IPS DF 6.9 (cell line): ENCODE measurements around the gene RBM26.

Source experiments
- DNase-seq: peaks from one replicate; pipeline ENCODE4 v3.0.0-alpha.2; 2013; ENCODE audit warnings: low read depth, low spot score
- H3K27ac ChIP-seq: one replicate; pipeline ENCODE4 v1.5.1; 2013; ENCODE audit warnings: low read length, control low read depth
- H3K27me3 ChIP-seq: 2 replicates; pipeline ENCODE4 v1.6.1; 2013; ENCODE audit warnings: mild to moderate bottlenecking, low read length; ENCODE audit not compliant: control insufficient read depth, insufficient read depth
- H3K36me3 ChIP-seq: 2 replicates; pipeline ENCODE4 v1.6.1; 2013; ENCODE audit warnings: low read length; ENCODE audit not compliant: control insufficient read depth, insufficient read depth
- H3K4me1 ChIP-seq: 2 replicates; pipeline ENCODE4 v1.6.1; 2013; ENCODE audit warnings: low read length; ENCODE audit not compliant: control insufficient read depth, insufficient read depth
- H3K4me3 ChIP-seq: 2 replicates; pipeline ENCODE4 v1.5.1; 2013; ENCODE audit warnings: mild to moderate bottlenecking, low read length
- H3K9me3 ChIP-seq: 2 replicates; pipeline ENCODE4 v1.6.1; 2013; ENCODE audit warnings: low read length, inconsistent platforms; ENCODE audit not compliant: control insufficient read depth, insufficient read depth
- WGBS: extraction: QIAGEN DNeasy Blood & Tissue Kit; methylation state at CpG from one replicate; pipeline ENCODE4 v1.1.7; 2013; ENCODE audit warnings: mixed read lengths, missing lambda C conversion rate; ENCODE audit not compliant: insufficient read length, insufficient coverage; 5-methylcytosine and 5-hydroxymethylcytosine counted together

RBM26 gene

GRCh38 chr13:79311386-79311785, 94.7 kb downstream of the RBM26 start:
- no peaks in the 10 kb centered on the region for H3K9me3 ChIP-seq
- H3K4me1 ChIP-seq, result no peaks in the 10 kb centered on the region
- H3K4me3 ChIP-seq, result no peak overlapping the region
- no CpG with 5 or more reads among the region's 3 CpGs for WGBS
- no peak for DNase-seq
- no peaks in the 10 kb centered on the region for H3K27me3 ChIP-seq
- no peak overlapping the region for H3K27ac ChIP-seq
- H3K36me3 ChIP-seq, result no peaks in the 10 kb centered on the region

GRCh38 chr13:79309690-79310089, 96.4 kb downstream of the RBM26 start:
- Histone ChIP-seq H3K27me3 (no peaks in the 10 kb centered on the region), H3K4me1 (no peaks in the 10 kb centered on the region), H3K9me3 (no peaks in the 10 kb centered on the region), H3K27ac (no peak overlapping the region), H3K4me3 (no peak overlapping the region), H3K36me3 (no peaks in the 10 kb centered on the region)
- DNase-seq, result no peak
- no CpG with 5 or more reads among the region's 9 CpGs for WGBS

- Histone ChIP-seq H3K27me3 (no peaks in the 10 kb centered on the region), H3K27ac (no peak overlapping the region), H3K4me3 (no peak overlapping the region), H3K4me1 (no peaks in the 10 kb centered on the region), H3K9me3 (no peaks in the 10 kb centered on the region), H3K36me3 (no peaks in the 10 kb centered on the region)
- WGBS, result no CpG with 5 or more reads among the region's 8 CpGs
- no peak for DNase-seq
Measured at GRCh38 chr13:79307866-79308298, 98.2 kb downstream of the RBM26 start.

GRCh38 chr13:79307433-79307861, 98.6 kb downstream of the RBM26 start:
- Histone ChIP-seq H3K9me3 (no peaks in the 10 kb centered on the region), H3K27ac (no peak overlapping the region), H3K4me3 (no peak overlapping the region), H3K27me3 (no peaks in the 10 kb centered on the region), H3K4me1 (no peaks in the 10 kb centered on the region), H3K36me3 (no peaks in the 10 kb centered on the region)
- DNase-seq, result no peak
- no CpG with 5 or more reads among the region's 3 CpGs for WGBS

- Histone ChIP-seq H3K27me3 (no peaks in the 10 kb centered on the region), H3K27ac (no peak overlapping the region), H3K9me3 (no peaks in the 10 kb centered on the region), H3K36me3 (no peaks in the 10 kb centered on the region), H3K4me1 (no peaks in the 10 kb centered on the region), H3K4me3 (no peak overlapping the region)
- no peak for DNase-seq
- WGBS, result no CpG with 5 or more reads among the region's 1 CpG
Measured at GRCh38 chr13:79306650-79307049, 99.4 kb downstream of the RBM26 start.

- WGBS, result no CpG with 5 or more reads among the region's 2 CpGs
- Histone ChIP-seq H3K27ac (no peak overlapping the region), H3K4me3 (no peak overlapping the region), H3K9me3 (peaks cover 3% of the 10 kb centered on the region), H3K4me1 (no peaks in the 10 kb centered on the region), H3K36me3 (no peaks in the 10 kb centered on the region), H3K27me3 (no peaks in the 10 kb centered on the region)
- DNase-seq, result no peak
Measured at GRCh38 chr13:79297128-79297527, 108.9 kb downstream of the RBM26 start.

GRCh38 chr13:79295906-79296706, 109.9 kb downstream of the RBM26 start:
- H3K4me3 ChIP-seq, result no peak overlapping the region
- WGBS, result no CpG with 5 or more reads among the region's 4 CpGs
- DNase-seq, result no peak
- H3K27ac ChIP-seq, result no peak overlapping the region
- H3K36me3 ChIP-seq, result no peaks in the 10 kb centered on the region
- no peaks in the 10 kb centered on the region for H3K4me1 ChIP-seq
- no peaks in the 10 kb centered on the region for H3K27me3 ChIP-seq
- peaks cover 3% of the 10 kb centered on the region for H3K9me3 ChIP-seq

- no peaks in the 10 kb centered on the region for H3K27me3 ChIP-seq
- peaks cover 2% of the 10 kb centered on the region; the same call in 1 of the 2 replicates for H3K4me1 ChIP-seq
- no peaks in the 10 kb centered on the region for H3K9me3 ChIP-seq
- H3K27ac ChIP-seq, result no peak overlapping the region
- H3K4me3 ChIP-seq, result no peak overlapping the region
- no peaks in the 10 kb centered on the region for H3K36me3 ChIP-seq
- no peak for DNase-seq
- WGBS, result no CpG with 5 or more reads among the region's 9 CpGs
Measured at GRCh38 chr13:79290595-79291244, 115.3 kb downstream of the RBM26 start.

- no peak for DNase-seq
Measured at GRCh38 chr13:79289571-79289970, 116.5 kb downstream of the RBM26 start.

GRCh38 chr13:79287939-79288795, 117.9 kb downstream of the RBM26 start:
- no peak overlapping the region for H3K27ac ChIP-seq
- H3K4me1 ChIP-seq, result peaks cover 2% of the 10 kb centered on the region; the same call in 1 of the 2 replicates
- no peaks in the 10 kb centered on the region for H3K9me3 ChIP-seq
- H3K4me3 ChIP-seq, result no peak overlapping the region
- no CpG with 5 or more reads among the region's 9 CpGs for WGBS
- H3K36me3 ChIP-seq, result no peaks in the 10 kb centered on the region
- no peaks in the 10 kb centered on the region for H3K27me3 ChIP-seq
- peak; percentile 47 for DNase-seq

More at GRCh38 chr13:79289571-79289970, 116.5 kb downstream of the RBM26 start:
- Histone ChIP-seq H3K4me3 (no peak overlapping the region), H3K27ac (no peak overlapping the region), H3K27me3 (no peaks in the 10 kb centered on the region), H3K36me3 (no peaks in the 10 kb centered on the region), H3K4me1 (peaks cover 2% of the 10 kb centered on the region; the same call in 1 of the 2 replicates), H3K9me3 (no peaks in the 10 kb centered on the region)
